GM19324 (cell line): ENCODE data around the gene ATP8A2.

Experiments
- ATAC-seq: cut with Tn5 transposase; IDR thresholded peaks from one replicate; pipeline ENCODE4 v1.9.1; 2021; ENCODE audit warnings: mild to moderate bottlenecking, moderate library complexity; ENCODE audit not compliant: unreplicated experiment, low FRiP score

The ATP8A2 gene

DNA sequence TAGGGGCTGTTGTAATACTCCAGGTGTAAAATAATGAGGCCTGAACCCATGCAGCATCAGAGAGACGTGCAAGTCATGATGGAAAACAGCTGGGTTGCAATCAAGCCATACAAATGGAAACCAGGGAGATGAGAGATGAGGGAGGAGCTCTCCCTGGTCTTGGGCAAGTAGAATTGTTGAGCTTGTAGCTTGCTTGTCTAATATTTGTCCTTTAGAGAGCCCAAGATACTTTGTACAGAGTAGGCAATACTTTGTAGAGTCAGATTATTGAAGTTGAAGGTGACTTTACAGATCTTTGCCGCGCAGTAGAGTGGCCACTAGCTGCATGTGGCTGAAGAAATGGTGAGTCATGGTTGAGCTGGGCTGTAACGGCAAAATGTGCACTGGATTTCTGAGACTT is 8.3 kb downstream of the ATP8A2 start:
- ATAC-seq: no peak

DNA sequence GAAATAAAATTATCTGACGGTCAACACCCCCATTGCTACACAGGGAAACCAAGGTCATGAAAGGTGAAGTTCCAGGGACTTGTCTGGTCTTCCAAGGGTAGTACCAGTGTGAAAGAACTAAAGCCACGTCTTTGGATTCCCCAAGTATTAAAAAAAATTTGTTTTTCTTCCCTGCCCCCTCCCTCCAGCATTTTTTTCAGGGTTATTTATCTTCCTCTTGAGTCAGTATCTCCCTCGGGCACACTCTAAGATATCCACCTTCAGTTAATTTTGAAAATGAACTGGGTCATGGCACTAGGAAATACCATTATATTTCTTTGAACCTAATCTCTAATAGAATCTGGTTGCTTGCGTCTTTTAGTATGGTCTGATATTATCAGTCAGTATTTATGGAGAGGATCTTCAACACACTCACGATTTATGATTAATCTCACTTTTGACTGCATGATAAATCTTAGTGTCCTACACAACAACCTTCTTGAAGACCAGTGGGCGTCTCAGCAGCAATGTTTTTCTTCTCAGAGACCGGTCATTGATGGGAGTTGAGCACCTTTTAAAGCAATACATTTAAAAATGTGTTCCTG is 9.1 kb downstream of the ATP8A2 start:
- no peak for ATAC-seq

DNA sequence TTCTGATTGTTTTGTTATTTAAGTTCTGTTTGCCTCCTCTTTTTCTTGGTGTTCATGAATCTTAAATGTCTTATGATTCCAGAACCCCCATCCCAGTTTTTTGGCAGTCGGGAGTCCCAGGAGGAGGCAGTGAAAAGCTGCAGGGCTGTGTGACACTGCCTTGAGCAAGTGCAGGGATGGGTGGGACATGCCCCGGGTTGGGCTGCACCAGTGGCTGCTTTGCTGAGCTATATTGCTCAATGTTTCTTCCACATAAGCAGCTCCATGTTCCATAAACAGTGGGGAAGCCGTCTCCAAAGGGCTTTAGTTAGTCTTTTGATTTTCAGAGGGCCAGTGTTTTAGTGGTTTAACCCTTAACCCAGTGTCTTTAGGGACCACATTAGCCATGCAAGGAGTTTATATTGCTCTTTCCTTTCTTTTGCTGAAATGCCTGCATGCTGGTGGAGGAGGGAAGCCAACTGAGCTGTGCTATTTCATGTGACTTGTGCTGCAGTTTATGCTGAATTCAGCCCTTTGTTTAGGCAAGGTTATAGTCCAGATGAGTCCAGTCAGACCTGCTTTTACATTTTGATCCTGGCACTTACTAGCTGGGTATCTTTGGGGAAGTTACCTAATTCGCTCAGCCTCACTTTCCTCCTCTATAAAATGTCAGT is 13.1 kb downstream of the ATP8A2 start:
- ATAC-seq: no peak

DNA sequence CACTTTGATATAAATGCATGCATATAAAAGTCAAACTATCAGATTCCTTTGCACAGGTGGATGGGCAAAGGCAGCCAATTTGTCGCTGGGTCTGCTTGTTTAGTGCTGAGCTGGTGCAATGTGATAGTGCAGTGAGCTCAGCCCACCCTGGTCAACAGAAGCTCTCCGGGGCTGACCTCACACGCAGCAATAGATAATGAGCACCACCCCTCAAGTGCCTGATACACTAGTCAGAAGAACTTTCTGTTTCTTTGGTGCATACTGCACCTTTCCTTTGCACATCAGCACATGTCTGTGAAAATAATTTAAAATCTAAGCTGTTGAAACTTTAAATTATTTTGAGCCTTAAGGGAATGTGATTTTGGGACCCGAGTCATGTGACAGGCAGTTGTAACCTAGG is 20.2 kb downstream of the ATP8A2 start:
- no peak for ATAC-seq

DNA sequence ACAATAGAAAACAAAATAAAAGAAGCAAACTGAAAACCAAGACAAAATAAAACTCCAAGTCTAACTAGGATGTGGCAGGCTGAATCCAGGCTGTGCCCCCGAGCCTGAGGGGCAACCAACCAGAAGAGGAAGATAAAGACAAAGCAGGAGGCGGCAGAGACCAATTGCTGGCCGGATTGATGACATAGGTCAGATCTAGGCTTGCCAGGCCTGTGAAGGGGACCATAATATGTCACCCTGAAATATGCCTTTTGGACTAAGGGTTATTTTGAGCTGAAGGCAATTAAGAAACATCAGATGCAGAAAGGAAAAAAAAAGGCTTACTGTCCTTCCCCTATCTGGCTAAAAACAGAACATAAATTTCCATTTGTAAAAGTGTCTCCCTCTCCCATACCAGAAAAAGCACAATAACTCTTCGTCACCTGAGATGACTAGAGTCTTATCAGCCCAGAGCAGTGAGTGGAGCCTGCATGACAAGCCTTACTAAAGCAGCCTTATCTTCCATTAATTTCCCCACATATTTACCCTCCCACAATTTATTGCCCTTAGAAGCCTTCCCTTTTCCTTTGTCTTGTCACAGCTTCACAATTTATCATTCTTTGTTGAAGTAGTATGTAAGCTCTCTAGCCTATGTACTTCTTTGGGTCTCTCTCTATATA is 22.8 kb downstream of the ATP8A2 start:
- no peak for ATAC-seq

GRCh38 chr13:25397763-25398162 is 26.0 kb downstream of the ATP8A2 start:
- no peak for ATAC-seq

DNA sequence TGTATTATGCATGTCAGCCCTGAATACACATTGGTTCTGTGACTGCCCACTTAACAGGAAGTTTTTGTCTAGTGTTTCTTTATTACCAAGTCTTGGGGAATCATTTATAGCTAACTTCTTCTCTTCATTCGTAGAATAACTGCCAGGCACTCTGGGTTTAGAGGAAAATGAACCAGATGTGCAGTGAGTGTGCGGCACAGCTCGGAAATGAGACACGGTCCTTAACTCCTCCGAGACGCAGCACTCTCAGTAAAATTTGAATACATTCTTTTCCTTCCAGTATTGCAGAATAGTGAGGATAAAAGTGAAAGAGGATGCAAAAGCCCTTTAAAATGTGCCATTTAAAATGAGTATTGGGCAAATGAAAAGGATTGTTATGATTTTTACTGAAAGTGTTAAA is 29.2 kb downstream of the ATP8A2 start:
- no peak for ATAC-seq

GRCh38 chr13:25401958-25402357 is 30.2 kb downstream of the ATP8A2 start:
- ATAC-seq: no peak

- ATAC-seq: no peak
Measured at GRCh38 chr13:25406377-25406776, 34.6 kb downstream of the ATP8A2 start.

DNA sequence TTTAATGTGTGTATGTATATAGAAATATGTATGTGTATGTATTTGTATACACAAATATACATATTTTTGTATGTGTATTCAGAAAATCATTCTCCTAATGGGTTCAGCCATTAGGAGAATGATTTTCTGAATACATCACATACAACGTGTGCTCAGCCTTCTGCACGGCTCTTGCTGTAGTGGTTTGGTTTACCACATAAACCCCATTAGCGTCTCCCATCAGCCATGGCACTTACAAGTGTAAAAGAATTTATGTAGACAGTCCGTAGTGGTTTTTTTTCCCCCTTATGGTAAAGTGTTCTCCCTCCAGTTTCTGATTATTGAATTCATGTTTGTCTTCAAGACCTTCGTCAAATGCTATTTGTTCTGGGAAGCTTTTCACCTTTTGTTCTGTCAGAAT is 38.2 kb downstream of the ATP8A2 start:
- no peak for ATAC-seq

- ATAC-seq: no peak
Measured at GRCh38 chr13:25415241-25415640, 43.5 kb downstream of the ATP8A2 start.

DNA sequence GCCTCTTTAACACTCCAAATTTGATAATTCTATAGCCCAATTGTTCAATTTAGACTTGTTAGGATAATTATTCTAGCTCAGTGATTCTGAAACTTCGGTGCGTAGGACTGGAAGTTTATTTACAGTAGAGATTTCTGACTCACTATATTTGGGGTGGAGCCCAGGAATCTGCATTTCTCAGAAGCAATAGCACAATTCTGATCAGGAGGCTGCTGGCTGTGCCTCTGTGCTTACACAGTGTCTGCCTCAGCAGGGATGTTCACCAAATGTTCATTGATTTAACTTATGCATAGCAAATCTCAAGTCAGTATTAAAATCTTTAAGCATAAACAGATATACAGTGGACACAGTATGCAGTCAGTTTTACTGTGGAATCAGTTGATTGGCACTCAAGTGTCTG is 45.8 kb downstream of the ATP8A2 start:
- ATAC-seq: no peak

GRCh38 chr13:25420161-25420560 is 48.4 kb downstream of the ATP8A2 start:
- ATAC-seq: no peak

GRCh38 chr13:25421612-25422011 is 49.8 kb downstream of the ATP8A2 start:
- no peak for ATAC-seq

GRCh38 chr13:25422153-25422552 is 50.4 kb downstream of the ATP8A2 start:
- no peak for ATAC-seq

GRCh38 chr13:25423831-25424230 is 52.1 kb downstream of the ATP8A2 start:
- no peak for ATAC-seq

GRCh38 chr13:25429466-25429865 is 57.7 kb downstream of the ATP8A2 start:
- no peak for ATAC-seq

DNA sequence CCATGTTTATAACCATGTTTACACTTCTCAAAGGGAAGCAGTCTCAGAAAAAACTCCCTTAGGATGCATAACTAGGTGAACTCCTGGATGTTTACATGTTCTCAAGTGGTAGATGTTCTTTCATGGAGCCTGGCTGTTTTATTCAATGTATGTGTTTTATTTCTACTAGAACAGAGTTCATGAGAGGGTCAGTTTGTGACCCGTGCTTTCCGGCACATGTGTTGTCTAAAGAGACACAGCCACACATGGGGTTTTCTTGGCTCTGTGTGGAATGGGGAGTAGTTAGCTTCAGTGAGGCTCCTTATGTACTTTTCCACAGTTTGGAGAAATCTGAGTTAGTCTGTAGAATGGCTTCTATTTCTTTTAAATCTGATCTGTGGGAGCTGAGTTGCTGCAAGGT is 60.9 kb downstream of the ATP8A2 start:
- ATAC-seq: no peak

DNA sequence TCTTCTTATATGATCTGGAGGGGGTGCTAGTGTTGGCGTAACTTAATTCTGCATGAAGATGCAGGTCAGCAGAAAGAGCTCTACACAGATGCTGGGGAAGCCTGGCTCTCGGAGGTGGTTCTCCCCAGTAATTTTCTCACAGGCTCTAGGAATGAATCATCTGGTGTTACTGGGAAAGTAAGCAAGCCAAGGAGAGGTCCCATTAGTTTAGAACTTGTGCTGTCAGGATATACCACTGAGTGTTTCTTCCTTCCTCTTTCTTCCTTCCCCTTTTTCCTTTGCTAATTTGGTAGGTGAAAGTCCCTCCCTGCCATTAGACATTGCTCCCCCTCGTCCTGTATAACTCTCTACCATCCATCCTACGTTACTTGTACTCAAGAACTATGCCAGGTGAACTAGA is 68.3 kb downstream of the ATP8A2 start:
- ATAC-seq: no peak

GRCh38 chr13:25446261-25446660 is 74.5 kb downstream of the ATP8A2 start:
- ATAC-seq: no peak

GRCh38 chr13:25447396-25447795 is 75.6 kb downstream of the ATP8A2 start:
- ATAC-seq: no peak

DNA sequence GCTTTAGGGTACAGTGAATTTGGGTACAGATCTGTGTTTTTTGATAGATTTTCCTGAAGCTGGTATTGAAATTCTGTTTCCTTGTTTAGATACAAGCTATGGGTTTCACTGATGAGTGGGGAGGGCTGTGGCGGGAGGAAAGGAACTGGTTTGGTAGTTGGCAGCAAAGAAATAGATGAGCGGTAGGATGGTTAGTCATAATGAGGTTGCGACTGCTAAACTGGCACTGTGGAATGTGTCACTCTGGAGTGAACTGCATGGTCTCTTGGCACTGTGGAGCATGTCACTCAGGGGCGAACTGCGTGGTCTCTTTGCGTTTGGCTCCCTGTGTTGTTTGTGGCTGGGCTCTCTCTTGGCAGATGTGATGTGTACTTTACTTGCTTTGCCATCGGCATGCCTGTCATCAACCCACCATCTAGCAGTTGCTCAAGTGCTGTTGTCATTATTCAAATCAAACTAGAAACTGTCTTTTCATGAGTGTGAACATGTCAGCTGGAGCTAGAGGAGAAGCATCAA is 82.1 kb downstream of the ATP8A2 start:
- ATAC-seq: no peak
